ENCODE results near the gene SORL1-AS1.
A peak's percentile ranks its signal among the peaks of the same experiment; 100 is the strongest.

Gene SORL1-AS1

DNA sequence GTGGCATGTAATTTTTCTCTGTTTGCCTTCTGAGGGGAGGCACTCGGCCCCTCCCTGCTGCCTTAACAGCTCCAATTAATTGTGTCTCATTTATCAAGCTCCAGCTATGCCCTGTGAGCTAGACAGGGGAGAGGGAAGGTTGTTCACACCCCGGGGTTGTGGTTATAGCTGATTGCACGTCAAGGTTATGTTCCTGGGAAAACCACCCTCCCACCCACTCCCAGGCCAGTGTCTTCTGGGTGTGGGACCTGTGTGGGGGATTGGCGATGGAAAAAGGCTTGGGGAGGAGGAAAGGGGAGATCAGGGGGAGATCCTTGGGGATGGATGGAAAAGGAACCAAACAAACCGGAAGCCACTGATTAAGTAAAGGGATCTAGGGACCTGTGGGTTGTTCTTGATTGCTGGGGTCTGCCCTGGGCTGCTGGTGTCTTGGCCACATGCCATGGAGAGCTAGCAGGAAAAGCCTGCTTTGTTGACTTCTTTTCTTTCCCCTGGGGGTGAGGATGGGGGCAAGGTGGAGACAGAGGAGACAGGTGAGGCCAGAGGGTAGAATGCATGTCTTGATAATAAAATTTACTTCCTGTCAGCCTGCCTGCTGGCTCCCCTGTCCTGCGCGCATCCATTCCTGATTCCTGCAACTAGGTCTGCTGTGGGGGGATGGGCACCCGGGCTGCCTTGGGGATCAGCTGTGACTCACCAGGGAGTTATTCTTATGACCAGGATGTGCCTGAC lies 13.5 kb upstream of the SORL1-AS1 start:
- peak; percentile 92 for DNase-seq
- no CpG with 5 or more reads among the region's 8 CpGs for WGBS (ENCODE audit: extremely low coverage, insufficient read length, low lambda C conversion rate)
- Histone ChIP-seq H3K79me1 (ENCODE audit: insufficient read depth, low read depth, low read length, poor library complexity, severe bottlenecking) (peaks cover 7% of the 10 kb centered on the region), H3K18ac (ENCODE audit: insufficient read length, low read depth, low read length) (no peak overlapping the region), H3K4me2 (ENCODE audit: insufficient read depth, insufficient read length, low read length) (peak overlapping the region; percentile 21), H3K23ac (ENCODE audit: insufficient read length, low read depth, low read length) (no peak overlapping the region), H3K56ac (ENCODE audit: insufficient read length, low read depth, low read length) (no peak overlapping the region), H3K23me2 (ENCODE audit: insufficient read length, low read depth, low read length, poor library complexity, severe bottlenecking) (no peaks in the 10 kb centered on the region), H4K20me1 (ENCODE audit: control insufficient read depth, insufficient read depth, insufficient read length) (no peaks in the 10 kb centered on the region), H4K5ac (ENCODE audit: insufficient read length, low read depth, low read length) (no peak overlapping the region), H2BK5ac (ENCODE audit: insufficient read length, low read length) (no peak overlapping the region), H3K4me1 (ENCODE audit: insufficient read depth, low read length) (peaks cover 32% of the 10 kb centered on the region; the same call in 1 of the 2 replicates), H3K14ac (ENCODE audit: insufficient read depth, low read length) (no peak overlapping the region), H3K27me3 (ENCODE audit: insufficient read depth, low read length) (no peaks in the 10 kb centered on the region), H2BK20ac (ENCODE audit: low read depth, low read length, poor library complexity, severe bottlenecking) (no peak overlapping the region), H3K4ac (ENCODE audit: low read depth, low read length) (no peak overlapping the region), H4K8ac (replicated peaks; ENCODE audit: insufficient read length, low read depth, low read length) (no peak overlapping the region), H3K9me3 (ENCODE audit: control insufficient read depth, low read depth, low read length) (no peaks in the 10 kb centered on the region), H4K91ac (ENCODE audit: insufficient read length, low read depth, low read length) (no peak overlapping the region), H3K9ac (ENCODE audit: extremely low read depth, insufficient read length, low read length) (no peak overlapping the region), H2BK12ac (ENCODE audit: insufficient read length, low read depth, low read length) (no peak overlapping the region), H2BK15ac (ENCODE audit: low read depth, low read length) (no peak overlapping the region), H3K79me2 (ENCODE audit: insufficient read depth, low read length) (peaks cover 11% of the 10 kb centered on the region; the same call in 1 of the 2 replicates), H3T11ph (ENCODE audit: low read length) (no peak overlapping the region), H2AFZ (ENCODE audit: low read length) (no peak overlapping the region), H2BK120ac (ENCODE audit: low read depth, low read length, poor library complexity, severe bottlenecking) (no peak overlapping the region), H2AK5ac (ENCODE audit: insufficient read length, low read length) (no peak overlapping the region), H3K27ac (ENCODE audit: insufficient read length, low read depth, low read length) (no peak overlapping the region)
- Mint-ChIP-seq H3K4me1 (peaks cover 75 to 79% of the 10 kb centered on the region in 2 experiments), H3K36me3 (ENCODE audit: insufficient read depth in 1 of 3, low read depth in 3 of 3) (peaks cover 11 to 24% (median 16%) of the 10 kb centered on the region in 3 experiments; a peak in 6 of 7 replicates), H3K27me3 (ENCODE audit: low read depth) (no peaks in the 10 kb centered on the region), H3K27ac (peak overlapping the region; percentile 93 to 98 (median 98)), H3K9me3 (no peaks in the 10 kb centered on the region), H3K4me3 (peak overlapping the region; percentile 34 to 53; a peak in 4 of 5 replicates)
- TF ChIP-seq, protein P1, sequence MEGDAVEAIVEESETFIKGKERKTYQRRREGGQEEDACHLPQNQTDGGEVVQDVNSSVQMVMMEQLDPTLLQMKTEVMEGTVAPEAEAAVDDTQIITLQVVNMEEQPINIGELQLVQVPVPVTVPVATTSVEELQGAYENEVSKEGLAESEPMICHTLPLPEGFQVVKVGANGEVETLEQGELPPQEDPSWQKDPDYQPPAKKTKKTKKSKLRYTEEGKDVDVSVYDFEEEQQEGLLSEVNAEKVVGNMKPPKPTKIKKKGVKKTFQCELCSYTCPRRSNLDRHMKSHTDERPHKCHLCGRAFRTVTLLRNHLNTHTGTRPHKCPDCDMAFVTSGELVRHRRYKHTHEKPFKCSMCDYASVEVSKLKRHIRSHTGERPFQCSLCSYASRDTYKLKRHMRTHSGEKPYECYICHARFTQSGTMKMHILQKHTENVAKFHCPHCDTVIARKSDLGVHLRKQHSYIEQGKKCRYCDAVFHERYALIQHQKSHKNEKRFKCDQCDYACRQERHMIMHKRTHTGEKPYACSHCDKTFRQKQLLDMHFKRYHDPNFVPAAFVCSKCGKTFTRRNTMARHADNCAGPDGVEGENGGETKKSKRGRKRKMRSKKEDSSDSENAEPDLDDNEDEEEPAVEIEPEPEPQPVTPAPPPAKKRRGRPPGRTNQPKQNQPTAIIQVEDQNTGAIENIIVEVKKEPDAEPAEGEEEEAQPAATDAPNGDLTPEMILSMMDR (conservative IDR thresholded peaks at IDR 0.05), result no peak
